H1 (cell line): ENCODE results near the gene MOB1B. TPM values are rescaled to one million over a fixed set of nuclear protein-coding genes. Genes with fewer than 3 reads are reported as not detected.
A peak's percentile ranks its signal among the peaks of the same experiment; 100 is the strongest.

Experiments
- CTCF ChIA-PET: fragments of 300-600 bp; sonication (Branson Sonifier 250); formaldehyde crosslinking; loops from one replicate; lab custom pipeline; 2021; ENCODE audit not compliant: partially characterized antibody; lab: Charles Lee
- POLR2A ChIA-PET: fragments of 300-600 bp; sonication (Branson Sonifier 250); formaldehyde crosslinking; loops from one replicate; lab custom pipeline; 2021; ENCODE audit warnings: inconsistent platforms; ENCODE audit not compliant: partially characterized antibody; lab: Charles Lee
- DNase-seq, 2 experiments: peaks; one replicate each; pipeline versions ENCODE4 v3.0.0 to v3.0.0-alpha.2; 2010 to 2022; ENCODE audit warnings: low spot score in 2 of 2, low read depth in 1 of 2, mixed read lengths in 1 of 2
- FAIRE-seq: peaks from 2 replicates; lab custom pipeline; 2011; peaks lifted over from hg19 to GRCh38; lab: Jason Lieb, UNC
- H2AFZ ChIP-seq: 2 replicates; pipeline ENCODE4 v1.8.1; 2012; ENCODE audit warnings: low read length, inconsistent platforms
- H2AK5ac ChIP-seq: 2 replicates; pipeline ENCODE4 v1.6.1; 2013; ENCODE audit warnings: low read depth, low read length
- H2BK120ac ChIP-seq: replicated peaks from 2 replicates; pipeline ENCODE3; 2013; ENCODE audit warnings: low read depth, low read length, inconsistent platforms
- H2BK12ac ChIP-seq: 2 replicates; pipeline ENCODE4 v1.6.1; 2013; ENCODE audit warnings: low read depth, low read length
- H2BK15ac ChIP-seq: 2 replicates; pipeline ENCODE4 v1.6.1; 2013; ENCODE audit warnings: low read length
- H2BK20ac ChIP-seq: 2 replicates; pipeline ENCODE4 v1.6.1; 2013; ENCODE audit warnings: low read length
- H2BK5ac ChIP-seq: 2 replicates; pipeline ENCODE4 v1.6.1; 2013; ENCODE audit warnings: low read depth, low read length
- H3K14ac ChIP-seq: 2 replicates; pipeline ENCODE4 v1.6.1; 2013; ENCODE audit warnings: inconsistent platforms; ENCODE audit not compliant: insufficient read length
- H3K18ac ChIP-seq: 2 replicates; pipeline ENCODE4 v1.6.1; 2013; ENCODE audit warnings: low read length; ENCODE audit errors: extremely low read depth
- H3K23ac ChIP-seq: 2 replicates; pipeline ENCODE4 v1.6.1; 2013; ENCODE audit warnings: inconsistent platforms; ENCODE audit not compliant: insufficient read length
- H3K23me2 ChIP-seq: 2 replicates; pipeline ENCODE4 v1.6.1; 2013; ENCODE audit warnings: low read depth, low read length
- H3K27ac ChIP-seq: 2 replicates; pipeline ENCODE4 v1.6.1; 2011; ENCODE audit warnings: low read depth, low read length, inconsistent platforms
- H3K27me3 ChIP-seq, 4 experiments: replicated peaks in 1 of 4; 1 replicate in 1 of 4; 2 replicates in 3 of 4; pipeline versions ENCODE4 v1.6.1 to v1.8.1; 2011 to 2013; ENCODE audit warnings: low read length in 3 of 4, mild to moderate bottlenecking in 3 of 4, inconsistent platforms in 2 of 4, mixed read lengths in 2 of 4, moderate library complexity in 1 of 4; ENCODE audit not compliant: control insufficient read depth in 3 of 4, insufficient read depth in 3 of 4; ENCODE audit errors: extremely low read depth in 1 of 4
- H3K36me3 ChIP-seq, 4 experiments: 2 replicates each; pipeline versions ENCODE4 v1.6.1 to v1.8.1; 2011 to 2013; ENCODE audit warnings: mild to moderate bottlenecking in 4 of 4, low read length in 3 of 4, moderate library complexity in 2 of 4, control low read depth in 1 of 4, inconsistent platforms in 1 of 4; ENCODE audit not compliant: insufficient read depth in 4 of 4, control insufficient read depth in 2 of 4
- H3K4ac ChIP-seq: replicated peaks from 2 replicates; pipeline ENCODE3; 2013; ENCODE audit warnings: low read length, low read depth, mixed read lengths, inconsistent platforms; ENCODE audit not compliant: insufficient read length
- H3K4me1 ChIP-seq, 4 experiments: replicated peaks in 1 of 4; 1 replicate in 1 of 4; 2 replicates in 3 of 4; pipeline versions ENCODE4 v1.6.1 to v1.8.1; 2011 to 2013; ENCODE audit warnings: low read length in 3 of 4, inconsistent platforms in 2 of 4, mixed read lengths in 1 of 4; ENCODE audit not compliant: insufficient read depth in 4 of 4, control insufficient read depth in 3 of 4
- H3K4me2 ChIP-seq, 2 experiments: 2 replicates each; pipeline versions ENCODE4 v1.6.1 to v1.8.1; 2011 to 2013; ENCODE audit warnings: low read depth in 2 of 2, low read length in 2 of 2, control low read depth in 1 of 2, inconsistent platforms in 1 of 2, mild to moderate bottlenecking in 1 of 2; ENCODE audit not compliant: insufficient read depth in 1 of 2
- H3K4me3 ChIP-seq, 4 experiments: fragments of 200-600, 300-600 bp in 1 of 4; sonication (generic), shearing (Covaris generic), sonication (Bioruptor Twin) in 1 of 4; 2 replicates each; pipeline versions ENCODE4 v1.5.1 to v1.8.1; 2011 to 2016; ENCODE audit warnings: low read length in 4 of 4, low read depth in 3 of 4, control low read depth in 2 of 4, inconsistent platforms in 2 of 4, mild to moderate bottlenecking in 2 of 4, mixed read lengths in 1 of 4, moderate library complexity in 1 of 4; ENCODE audit not compliant: insufficient read depth in 2 of 4; ENCODE audit errors: extremely low read depth in 1 of 4
- H3K56ac ChIP-seq: replicated peaks from 2 replicates; pipeline ENCODE3; 2013; ENCODE audit warnings: low read depth, mild to moderate bottlenecking, mixed read lengths, low read length, inconsistent platforms; ENCODE audit not compliant: insufficient read length
- H3K79me1 ChIP-seq: 2 replicates; pipeline ENCODE4 v1.6.1; 2013; ENCODE audit warnings: low read depth, low read length, control low read depth
- H3K79me2 ChIP-seq, 2 experiments: 2 replicates each; pipeline versions ENCODE4 v1.6.1 to v1.8.1; 2012 to 2013; ENCODE audit warnings: low read length in 2 of 2, mild to moderate bottlenecking in 2 of 2, inconsistent platforms in 1 of 2; ENCODE audit not compliant: insufficient read depth in 2 of 2, control insufficient read depth in 1 of 2
- H3K9ac ChIP-seq, 4 experiments: replicated peaks in 1 of 4; 1 replicate in 1 of 4; 2 replicates in 3 of 4; pipeline versions ENCODE4 v1.6.1 to v1.8.1; 2011 to 2013; ENCODE audit warnings: low read depth in 3 of 4, low read length in 3 of 4, control low read depth in 2 of 4, mild to moderate bottlenecking in 2 of 4, moderate library complexity in 2 of 4, inconsistent platforms in 1 of 4; ENCODE audit errors: extremely low read depth in 1 of 4
- H3K9me3 ChIP-seq, 2 experiments: 2 replicates each; pipeline versions ENCODE4 v1.6.1 to v1.8.1; 2012 to 2013; ENCODE audit warnings: mild to moderate bottlenecking in 2 of 2, moderate library complexity in 2 of 2, control low read depth in 1 of 2, inconsistent platforms in 1 of 2, low read depth in 1 of 2, low read length in 1 of 2, mixed read lengths in 1 of 2; ENCODE audit not compliant: insufficient read depth in 2 of 2
- H4K20me1 ChIP-seq, 2 experiments: replicated peaks in 1 of 2; 2 replicates each; pipeline versions ENCODE3 to v1.8.1; 2011 to 2013; ENCODE audit warnings: inconsistent platforms in 2 of 2, low read length in 2 of 2, mild to moderate bottlenecking in 1 of 2; ENCODE audit not compliant: insufficient read depth in 2 of 2, control insufficient read depth in 1 of 2
- H4K5ac ChIP-seq: 2 replicates; pipeline ENCODE4 v1.6.1; 2013; ENCODE audit warnings: low read length, low read depth, mixed read lengths, inconsistent platforms; ENCODE audit not compliant: insufficient read length
- H4K8ac ChIP-seq: 2 replicates; pipeline ENCODE4 v1.8.0; 2013; ENCODE audit warnings: mild to moderate bottlenecking, moderate library complexity, low read length, inconsistent platforms; ENCODE audit not compliant: insufficient read depth; ENCODE audit errors: extremely low read depth
- H4K91ac ChIP-seq: replicated peaks from 2 replicates; pipeline ENCODE3; 2013; ENCODE audit warnings: low read length, mixed read lengths, inconsistent platforms; ENCODE audit not compliant: insufficient read length
- EGR1 ChIP-seq: IDR thresholded peaks from 2 replicates; pipeline ENCODE4 v1.6.1; 2011; ENCODE audit warnings: low read depth, low read length, borderline replicate concordance
- EZH2 ChIP-seq: fragments of 200-600 bp; sonication (generic); IDR thresholded peaks from 2 replicates; pipeline ENCODE4 v1.7.1; 2012; ENCODE audit warnings: low read depth, mild to moderate bottlenecking, moderate library complexity, low read length, inconsistent platforms; ENCODE audit not compliant: severe bottlenecking
- JUN ChIP-seq: IDR thresholded peaks from 2 replicates; pipeline ENCODE4 v1.6.1; 2011; ENCODE audit warnings: low read depth, mild to moderate bottlenecking, improper control_type of control experiment, low read length
- JUND ChIP-seq: IDR thresholded peaks from 2 replicates; pipeline ENCODE4 v1.6.1; 2011; ENCODE audit warnings: mild to moderate bottlenecking, improper control_type of control experiment, low read length
- RAD21 ChIP-seq, 2 experiments: IDR thresholded peaks in 1 of 2; conservative IDR thresholded peaks in 1 of 2; 2 replicates each; pipeline ENCODE4 v1.6.1; 2011; ENCODE audit warnings: low read depth in 2 of 2, low read length in 2 of 2, improper control_type of control experiment in 1 of 2, inconsistent platforms in 1 of 2, mild to moderate bottlenecking in 1 of 2, moderate library complexity in 1 of 2
- WGBS, 2 experiments: shearing (Covaris generic) in 1 of 2; methylation state at CpG; one replicate each; pipeline versions ENCODE4 v1.1.6 to v1.1.7; 2013 to 2015; ENCODE audit warnings: low lambda C conversion rate in 2 of 2, mixed read lengths in 2 of 2, inconsistent platforms in 1 of 2, low coverage in 1 of 2, missing lambda C conversion rate in 1 of 2; ENCODE audit not compliant: insufficient replicate concordance in 2 of 2, insufficient coverage in 1 of 2, insufficient read length in 1 of 2; ENCODE audit errors: extremely low coverage in 1 of 2, missing lambda C conversion rate in 1 of 2; 5-methylcytosine and 5-hydroxymethylcytosine counted together
- polyA plus RNA-seq, 7 experiments: library from polyadenylated mRNA; depleted of rRNA in 3 of 7; stranded (reverse) in 5 of 7; unstranded in 2 of 7; fragments of >200 nt in 5 of 7; fragments of 200-250 nt in 2 of 7; gene quantifications; 1 replicate in 5 of 7; 2 replicates in 1 of 7; 4 replicates in 1 of 7; pipeline versions ENCODE4 v1.2.1 to v1.2.3, GENCODE V29; 2011 to 2013; ENCODE audit warnings: missing spikeins in 2 of 7, mixed read lengths in 2 of 7
- total RNA-seq: library from RNA; stranded (reverse); fragmentation: NEBNext Ultra II Directional; extraction: Animal tissue kit (Norgen Biotek cat#: 25700); gene quantifications from 2 replicates; pipeline ENCODE4 v1.2.1, GENCODE V29; 2021
- TF ChIP-seq, protein P1 (sequence below), 3 experiments: IDR thresholded peaks; 1 replicate in 2 of 3; 2 replicates in 1 of 3; pipeline versions ENCODE4 v1.5.1 to v1.6.1; 2011; ENCODE audit warnings: low read length in 3 of 3, mild to moderate bottlenecking in 3 of 3, inconsistent platforms in 2 of 3, low read depth in 1 of 3, moderate library complexity in 1 of 3; ENCODE audit not compliant: insufficient read depth in 1 of 3; ENCODE audit errors: control extremely low read depth in 1 of 3

Gene MOB1B
- total and polyA plus RNA-seq, 2 of the 8 experiments (the other 6 are each of a cell fraction or from before 2014, with no cell fraction given): 3.8 to 33.5 TPM

DNA sequence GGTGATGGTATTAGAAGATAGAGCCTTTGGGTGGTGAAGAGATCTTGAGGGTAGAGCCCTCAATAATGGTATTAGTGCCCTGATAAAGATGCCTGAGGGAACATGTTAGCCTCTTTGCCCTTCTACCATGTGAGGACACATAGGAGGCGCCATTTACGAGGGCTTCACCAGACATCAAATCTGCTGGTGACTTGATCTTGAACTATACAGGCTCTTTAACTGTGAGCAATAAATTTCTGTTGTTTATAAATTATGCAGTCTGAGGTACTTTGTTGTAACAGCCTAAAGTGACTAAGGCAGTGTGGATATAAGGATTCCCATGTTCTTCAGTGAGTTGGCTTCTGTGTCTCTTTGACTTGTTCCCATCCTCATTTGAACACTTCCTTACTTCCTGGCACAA is 11.8 kb downstream of the MOB1B start:
- H4K91ac ChIP-seq: no peak overlapping the region
- no peak for FAIRE-seq

More for the DNA sequence above, 11.8 kb downstream of the MOB1B start:
- ChIA-PET CTCF (interaction anchor here (0.6 to 0.8 kb wide), 3 partner anchors 83 to 219 kb away, joined by 3 to 4 read pairs (median 3); no protein-coding TSS in a partner anchor), POLR2A (no interaction called here)
- H2BK5ac ChIP-seq: no peak overlapping the region
- no peak overlapping the region for H2BK20ac ChIP-seq
- no peak overlapping the region for H4K5ac ChIP-seq
- no peak overlapping the region for H3K27ac ChIP-seq
- H2AK5ac ChIP-seq: no peak overlapping the region
- H4K8ac ChIP-seq: no peak overlapping the region
- peaks cover 4 to 79% of the 10 kb centered on the region in 2 experiments; a peak in 3 of 4 replicates for H3K79me2 ChIP-seq
- H3K23ac ChIP-seq: no peak overlapping the region
- H3K4me2 ChIP-seq: no peak overlapping the region
- 98% methylated on average over 2 of the region's 2 CpGs; no CpG with 5 or more reads in 1 of the 2 experiments for WGBS, 2 experiments
- no peaks in the 10 kb centered on the region for H3K4me1 ChIP-seq
- H3K4ac ChIP-seq: no peak overlapping the region
- no peaks in the 10 kb centered on the region for H4K20me1 ChIP-seq
- no peaks in the 10 kb centered on the region for H3K27me3 ChIP-seq
- no peaks in the 10 kb centered on the region for H3K23me2 ChIP-seq
- no peaks in the 10 kb centered on the region for H3K9me3 ChIP-seq
- H3K4me3 ChIP-seq: no peak overlapping the region
- H2AFZ ChIP-seq: no peak overlapping the region
- H3K14ac ChIP-seq: no peak overlapping the region
- no peak overlapping the region for H3K56ac ChIP-seq
- TF ChIP-seq EGR1: no peak
- TF ChIP-seq RAD21 (IDR thresholded peaks at IDR 0.05 in 1 of 2, conservative IDR thresholded peaks at IDR 0.05 in 1 of 2; ENCODE audit: low read depth in 2 of 2, low read length in 2 of 2): peak; percentile 31 to 39
- TF ChIP-seq, protein P1, sequence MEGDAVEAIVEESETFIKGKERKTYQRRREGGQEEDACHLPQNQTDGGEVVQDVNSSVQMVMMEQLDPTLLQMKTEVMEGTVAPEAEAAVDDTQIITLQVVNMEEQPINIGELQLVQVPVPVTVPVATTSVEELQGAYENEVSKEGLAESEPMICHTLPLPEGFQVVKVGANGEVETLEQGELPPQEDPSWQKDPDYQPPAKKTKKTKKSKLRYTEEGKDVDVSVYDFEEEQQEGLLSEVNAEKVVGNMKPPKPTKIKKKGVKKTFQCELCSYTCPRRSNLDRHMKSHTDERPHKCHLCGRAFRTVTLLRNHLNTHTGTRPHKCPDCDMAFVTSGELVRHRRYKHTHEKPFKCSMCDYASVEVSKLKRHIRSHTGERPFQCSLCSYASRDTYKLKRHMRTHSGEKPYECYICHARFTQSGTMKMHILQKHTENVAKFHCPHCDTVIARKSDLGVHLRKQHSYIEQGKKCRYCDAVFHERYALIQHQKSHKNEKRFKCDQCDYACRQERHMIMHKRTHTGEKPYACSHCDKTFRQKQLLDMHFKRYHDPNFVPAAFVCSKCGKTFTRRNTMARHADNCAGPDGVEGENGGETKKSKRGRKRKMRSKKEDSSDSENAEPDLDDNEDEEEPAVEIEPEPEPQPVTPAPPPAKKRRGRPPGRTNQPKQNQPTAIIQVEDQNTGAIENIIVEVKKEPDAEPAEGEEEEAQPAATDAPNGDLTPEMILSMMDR (IDR thresholded peaks at IDR 0.05; ENCODE audit: control extremely low read depth in 1 of 3, insufficient read depth in 1 of 3, low read depth in 1 of 3, low read length in 3 of 3): peak; percentile 3 to 35 (median 13); a peak in 3 of 4 replicates
- no peak for TF ChIP-seq JUND
- no peak for TF ChIP-seq JUN
- no peak for TF ChIP-seq EZH2
- H3K18ac ChIP-seq: no peak overlapping the region
- DNase-seq: no peak
- no peaks in the 10 kb centered on the region; a peak in 1 of 8 replicates for H3K36me3 ChIP-seq
- no peak overlapping the region for H2BK12ac ChIP-seq
- no peaks in the 10 kb centered on the region; the same call in 1 of the 2 replicates for H3K79me1 ChIP-seq
- no peak overlapping the region for H2BK15ac ChIP-seq
- no peak overlapping the region for H2BK120ac ChIP-seq
- no peak overlapping the region for H3K9ac ChIP-seq
